Stimulated activated effector memory CD8-positive, alpha-beta T cell treated with anti-CD3 and anti-CD28 coated beads, Interleukin-12 subunit alpha, Interleukin-12 subunit beta, amount 100 ng/mL, for 72 hours (primary cell): ENCODE data around the gene PPP1R10.
A peak's percentile ranks its signal among the peaks of the same experiment; 100 is the strongest.

ENCODE experiments used
- ATAC-seq: fragments of 150-1000 bp; cut with Tn5 transposase; 2 replicates; pipeline ENCODE4 v1.10.0; 2021
- DNase-seq, 2 donors: peaks; one replicate each; pipeline ENCODE4 v3.0.0; 2021 to 2022; ENCODE audit warnings: low spot score in 2 of 2
- H3K27ac Mint-ChIP-seq: one replicate; pipeline ENCODE4 v1.8.0; 2022; ENCODE audit warnings: mild to moderate bottlenecking, mixed read lengths
- H3K36me3 Mint-ChIP-seq: one replicate; pipeline ENCODE4 v1.8.0; 2022; ENCODE audit warnings: mild to moderate bottlenecking, mixed read lengths
- H3K4me1 Mint-ChIP-seq: one replicate; pipeline ENCODE4 v1.8.0; 2022; ENCODE audit warnings: mixed read lengths
- H3K4me3 Mint-ChIP-seq: one replicate; pipeline ENCODE4 v1.8.0; 2022; ENCODE audit warnings: mild to moderate bottlenecking, mixed read lengths
- H3K9me3 Mint-ChIP-seq: one replicate; pipeline ENCODE4 v1.8.0; 2022; ENCODE audit warnings: mixed read lengths

The PPP1R10 gene

GRCh38 chr6:30592287-30592686 lies 24.8 kb downstream of the PPP1R10 start:
- Mint-ChIP-seq H3K36me3 (peaks cover 98% of the 10 kb centered on the region), H3K4me1 (peaks cover 25% of the 10 kb centered on the region), H3K4me3 (no peak overlapping the region), H3K27ac (peak overlapping the region; percentile 23), H3K9me3 (no peaks in the 10 kb centered on the region)
- DNase-seq (no peak), ATAC-seq (no peak)

- DNase-seq = no peak
- Mint-ChIP-seq H3K9me3 (no peaks in the 10 kb centered on the region), H3K4me3 (no peak overlapping the region), H3K4me1 (peaks cover 21% of the 10 kb centered on the region), H3K36me3 (peaks cover 98% of the 10 kb centered on the region), H3K27ac (peak overlapping the region; percentile 3)
- no peak for ATAC-seq
These were observed 26.0 kb downstream of the PPP1R10 start for GRCh38 chr6:30591008-30591407.

GRCh38 chr6:30590509-30590908 lies 26.5 kb downstream of the PPP1R10 start:
- peak; percentile 21 for ATAC-seq
- peaks cover 21% of the 10 kb centered on the region for H3K4me1 Mint-ChIP-seq
- H3K36me3 Mint-ChIP-seq = peaks cover 98% of the 10 kb centered on the region
- no peak overlapping the region for H3K4me3 Mint-ChIP-seq
- no peak for DNase-seq
- H3K9me3 Mint-ChIP-seq = no peaks in the 10 kb centered on the region
- peak overlapping the region; percentile 3 for H3K27ac Mint-ChIP-seq

- Mint-ChIP-seq H3K27ac (no peak overlapping the region), H3K36me3 (peaks cover 98% of the 10 kb centered on the region), H3K9me3 (no peaks in the 10 kb centered on the region), H3K4me3 (no peak overlapping the region), H3K4me1 (peaks cover 21% of the 10 kb centered on the region)
- no peak for DNase-seq
- peak; percentile 31 for ATAC-seq
These were observed 27.2 kb downstream of the PPP1R10 start for GRCh38 chr6:30589754-30590358.

DNA sequence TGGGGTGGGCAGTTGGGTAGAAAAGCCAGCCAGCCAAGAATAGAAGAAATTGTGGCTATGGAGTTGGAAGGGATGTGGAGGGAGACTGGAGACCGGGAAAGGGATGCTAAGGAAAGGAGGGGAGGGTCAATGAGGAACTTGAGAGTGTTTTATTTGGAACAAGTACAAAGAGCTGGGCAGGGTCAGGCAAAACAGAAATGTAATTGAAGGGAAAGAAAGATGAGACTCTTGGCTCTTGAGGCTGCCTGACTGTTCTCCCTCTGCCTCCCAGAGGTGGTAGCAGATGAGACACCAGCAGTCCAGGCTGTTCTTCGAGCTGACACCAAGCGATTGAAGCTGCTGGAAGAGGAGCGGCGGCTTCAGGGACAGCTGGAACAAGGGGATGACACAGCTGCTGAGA lies 33.1 kb downstream of the PPP1R10 start:
- Mint-ChIP-seq H3K36me3 (peaks cover 100% of the 10 kb centered on the region), H3K4me1 (no peaks in the 10 kb centered on the region), H3K27ac (peak overlapping the region; percentile 35), H3K9me3 (no peaks in the 10 kb centered on the region), H3K4me3 (no peak overlapping the region)
- DNase-seq (no peak), ATAC-seq (no peak)

GRCh38 chr6:30578051-30578450 lies 39.0 kb downstream of the PPP1R10 start:
- no peak overlapping the region for H3K4me3 Mint-ChIP-seq
- no peak for DNase-seq
- peaks cover 100% of the 10 kb centered on the region for H3K36me3 Mint-ChIP-seq
- ATAC-seq = no peak
- peak overlapping the region; percentile 15 for H3K27ac Mint-ChIP-seq
- H3K9me3 Mint-ChIP-seq = no peaks in the 10 kb centered on the region
- H3K4me1 Mint-ChIP-seq = peaks cover 26% of the 10 kb centered on the region

- no peak for DNase-seq
- peaks cover 69% of the 10 kb centered on the region for H3K4me1 Mint-ChIP-seq
- peak overlapping the region; percentile 99 for H3K27ac Mint-ChIP-seq
- peaks cover 70% of the 10 kb centered on the region for H3K36me3 Mint-ChIP-seq
- no peak for ATAC-seq
- H3K9me3 Mint-ChIP-seq = no peaks in the 10 kb centered on the region
- peak overlapping the region; percentile 97 for H3K4me3 Mint-ChIP-seq
These were observed 43.9 kb downstream of the PPP1R10 start for GRCh38 chr6:30573113-30573512.

GRCh38 chr6:30572148-30572547 lies 44.9 kb downstream of the PPP1R10 start:
- H3K9me3 Mint-ChIP-seq = no peaks in the 10 kb centered on the region
- H3K36me3 Mint-ChIP-seq = peaks cover 60% of the 10 kb centered on the region
- peak overlapping the region; percentile 97 for H3K4me3 Mint-ChIP-seq
- peak overlapping the region; percentile 99 for H3K27ac Mint-ChIP-seq
- peaks cover 64% of the 10 kb centered on the region for H3K4me1 Mint-ChIP-seq
- DNase-seq (no peak), ATAC-seq (no peak)

DNA sequence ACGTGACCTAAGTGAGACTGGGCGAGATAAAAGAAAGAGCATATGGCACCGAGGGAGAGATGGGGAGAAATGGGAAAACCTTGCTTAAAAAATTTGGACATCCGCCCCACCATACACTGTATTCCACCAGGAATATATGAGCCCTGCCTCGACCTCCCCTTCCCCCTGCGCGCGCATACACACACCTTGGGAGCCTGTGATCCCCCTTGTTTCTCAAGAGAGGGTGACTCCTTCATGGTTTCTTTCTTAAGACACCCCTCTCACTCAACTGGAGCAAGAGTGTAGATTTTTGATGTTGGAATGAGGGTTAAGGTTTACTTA lies 45.3 kb downstream of the PPP1R10 start:
- H3K9me3 Mint-ChIP-seq = no peaks in the 10 kb centered on the region
- peaks cover 59% of the 10 kb centered on the region for H3K4me1 Mint-ChIP-seq
- ATAC-seq = no peak
- H3K36me3 Mint-ChIP-seq = peaks cover 56% of the 10 kb centered on the region
- H3K4me3 Mint-ChIP-seq = peak overlapping the region; percentile 97
- peak overlapping the region; percentile 99 for H3K27ac Mint-ChIP-seq
- DNase-seq = no peak

DNA sequence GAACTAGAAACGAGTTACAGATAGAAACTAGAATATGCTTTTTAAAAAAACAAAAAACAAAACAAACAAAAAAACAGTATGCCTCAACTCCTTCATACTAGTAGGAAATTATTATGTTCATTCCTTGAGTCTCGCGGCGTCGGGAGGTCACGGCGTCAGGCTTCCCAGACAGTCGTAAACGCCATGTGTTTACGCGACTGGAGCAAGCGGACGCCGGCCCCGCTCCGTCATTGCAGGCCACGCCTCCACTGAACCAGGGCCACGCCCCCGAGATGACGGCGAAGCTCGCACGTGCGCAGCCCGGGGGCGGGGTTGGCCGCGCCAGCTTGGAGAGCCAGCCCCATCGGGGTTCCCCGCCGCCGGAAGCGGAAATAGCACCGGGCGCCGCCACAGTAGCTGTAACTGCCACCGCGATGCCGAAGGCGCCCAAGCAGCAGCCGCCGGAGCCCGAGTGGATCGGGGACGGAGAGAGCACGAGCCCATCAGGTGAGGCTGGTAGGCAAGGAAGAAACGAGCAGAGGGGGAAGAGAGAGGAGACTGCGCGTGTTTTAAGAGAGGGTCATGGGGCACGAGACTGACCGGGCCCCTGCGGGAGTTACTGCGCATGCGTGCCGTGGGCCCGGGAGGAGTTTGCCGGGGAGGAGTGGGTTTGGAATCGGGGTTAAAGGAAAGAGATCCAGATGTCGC lies 45.8 kb downstream of the PPP1R10 start, which contains the start of gene ABCF1:
ABCF1 (plus strand) TSS at position 368 of the 687 bp plus-strand sequence; CDS start at position 414, 46 bp downstream.
- H3K4me1 Mint-ChIP-seq = peaks cover 55% of the 10 kb centered on the region
- ATAC-seq = peak; percentile 95
- H3K4me3 Mint-ChIP-seq = peak within 1 kb of the TSS; percentile 97
- peak within 1 kb of the TSS; percentile 99 for H3K27ac Mint-ChIP-seq
- H3K9me3 Mint-ChIP-seq = no peaks in the 10 kb centered on the region
- DNase-seq = peak; percentile 100
- H3K36me3 Mint-ChIP-seq = peaks cover 51% of the 10 kb centered on the region

- Mint-ChIP-seq H3K27ac (peak overlapping the region; percentile 99), H3K4me3 (peak overlapping the region; percentile 97), H3K36me3 (peaks cover 46% of the 10 kb centered on the region), H3K4me1 (peaks cover 55% of the 10 kb centered on the region), H3K9me3 (no peaks in the 10 kb centered on the region)
- no peak for DNase-seq
- peak; percentile 12 for ATAC-seq
These were observed 46.3 kb downstream of the PPP1R10 start for GRCh38 chr6:30570740-30571074.

DNA sequence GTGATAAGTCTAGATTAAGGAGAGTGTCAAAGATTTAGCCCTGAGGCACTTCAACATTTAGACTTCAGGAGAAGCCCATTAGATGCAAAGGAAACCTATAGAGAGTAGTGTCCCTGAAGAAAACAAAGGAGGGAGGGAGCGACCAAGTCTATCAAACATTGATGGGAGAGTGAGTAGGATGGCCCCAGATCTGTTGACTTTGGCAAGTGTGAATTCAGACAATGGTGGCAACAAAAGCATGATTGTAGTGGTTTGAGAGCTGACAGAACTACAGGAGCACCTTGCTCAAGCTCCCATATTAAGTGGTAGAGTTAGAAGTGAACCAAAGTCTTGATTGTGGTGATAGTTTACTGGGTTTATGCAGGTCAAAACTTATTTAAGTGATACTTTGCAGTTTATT lies 46.8 kb downstream of the PPP1R10 start:
- ATAC-seq = no peak
- H3K27ac Mint-ChIP-seq = peak overlapping the region; percentile 99
- peaks cover 41% of the 10 kb centered on the region for H3K36me3 Mint-ChIP-seq
- DNase-seq = no peak
- H3K4me3 Mint-ChIP-seq = peak overlapping the region; percentile 97
- H3K9me3 Mint-ChIP-seq = no peaks in the 10 kb centered on the region
- H3K4me1 Mint-ChIP-seq = peaks cover 55% of the 10 kb centered on the region

- peak in 1 of 2 donors; percentile 64 for DNase-seq
- peaks cover 37% of the 10 kb centered on the region for H3K36me3 Mint-ChIP-seq
- H3K27ac Mint-ChIP-seq = peak overlapping the region; percentile 46
- no peak overlapping the region for H3K4me3 Mint-ChIP-seq
- H3K4me1 Mint-ChIP-seq = peaks cover 50% of the 10 kb centered on the region
- H3K9me3 Mint-ChIP-seq = no peaks in the 10 kb centered on the region
- ATAC-seq = peak; percentile 71
These were observed 48.8 kb downstream of the PPP1R10 start for GRCh38 chr6:30568245-30568644.

DNA sequence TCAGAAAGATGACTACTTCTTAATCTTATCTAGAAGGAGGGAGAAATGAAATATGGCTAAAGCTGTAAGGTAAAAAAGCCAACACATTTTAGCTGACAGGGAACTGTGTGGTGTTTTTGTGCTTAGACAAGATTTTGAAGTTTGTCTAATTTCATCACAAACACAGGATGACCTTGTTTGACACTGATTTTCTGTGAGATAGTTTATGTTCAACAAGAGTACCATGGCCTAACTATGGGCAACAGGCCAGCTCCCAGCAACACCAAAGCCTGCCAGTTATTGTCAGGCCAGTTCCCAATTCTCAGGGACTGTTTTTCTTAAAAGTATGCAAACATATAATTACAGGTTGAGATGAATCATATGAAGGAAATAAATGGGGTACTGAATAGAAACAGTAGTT lies 51.3 kb downstream of the PPP1R10 start:
- peaks cover 43% of the 10 kb centered on the region for H3K36me3 Mint-ChIP-seq
- no peaks in the 10 kb centered on the region for H3K9me3 Mint-ChIP-seq
- no peak for DNase-seq
- no peak for ATAC-seq
- peaks cover 36% of the 10 kb centered on the region for H3K4me1 Mint-ChIP-seq
- peak overlapping the region; percentile 58 for H3K27ac Mint-ChIP-seq
- H3K4me3 Mint-ChIP-seq = no peak overlapping the region

DNA sequence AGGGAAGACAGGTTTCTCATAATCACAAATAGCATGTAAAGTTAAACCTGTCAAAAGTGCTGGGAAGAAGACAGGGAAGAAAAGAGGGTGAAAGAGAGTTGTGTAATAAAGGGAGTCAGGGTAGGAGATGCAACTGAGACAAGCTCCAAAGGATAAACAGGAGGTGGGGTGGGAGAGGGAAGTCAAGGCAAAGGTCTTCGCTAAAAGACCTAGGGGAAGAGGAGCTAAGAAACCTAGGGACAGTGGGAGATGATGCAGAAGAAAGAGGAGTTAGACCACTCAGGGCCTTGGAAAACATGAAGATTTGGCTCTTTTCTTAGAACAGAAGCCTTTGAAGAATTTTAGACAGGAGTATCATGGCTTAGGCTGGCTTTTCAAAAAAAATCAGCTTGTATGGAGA lies 52.9 kb downstream of the PPP1R10 start:
- Mint-ChIP-seq H3K9me3 (no peaks in the 10 kb centered on the region), H3K36me3 (peaks cover 54% of the 10 kb centered on the region), H3K27ac (peak overlapping the region; percentile 39), H3K4me1 (peaks cover 20% of the 10 kb centered on the region), H3K4me3 (no peak overlapping the region)
- no peak for ATAC-seq
- no peak for DNase-seq
